ENCODE data around the gene OR2AK2. TPM values are rescaled to one million over a fixed set of nuclear protein-coding genes. Genes with fewer than 3 reads are reported as not detected.

OR2AK2 gene
- total and polyA plus RNA-seq, 2 experiments from 2014 or later: 0.35 TPM; not detected in 1

GRCh38 chr1:248013229-248013710, 48.2 kb downstream of the OR2AK2 start, which contains the start of gene OR2L5 (continued):
- TF ChIP-seq ZNF462 (CRISPR knock-in tag; IDR thresholded peaks at IDR 0.05) (no peak), REST (IDR thresholded peaks at IDR 0.05; ENCODE audit: unreplicated experiment) (no peak), NANOG (IDR thresholded peaks at IDR 0.05; ENCODE audit: borderline replicate concordance) (no peak), CREB1 (CRISPR knock-in tag; IDR thresholded peaks at IDR 0.05; ENCODE audit: low read depth) (no peak)

GRCh38 chr1:248015803-248016202, 50.8 kb downstream of the OR2AK2 start:
- no peaks in the 10 kb centered on the region for H3K4me1 ChIP-seq (ENCODE audit: insufficient read depth)

More at GRCh38 chr1:248015803-248016202, 50.8 kb downstream of the OR2AK2 start:
- Mint-ChIP-seq H3K36me3 (ENCODE audit: low read depth) (peaks cover 8% of the 10 kb centered on the region; the same call in 2 of the 3 replicates), H3K27me3 (ENCODE audit: insufficient read depth, low read depth, poor library complexity) (peaks cover 2% of the 10 kb centered on the region), H3K27ac (no peak overlapping the region), H3K4me1 (no peaks in the 10 kb centered on the region), H3K9me3 (peaks cover 76% of the 10 kb centered on the region), H3K4me3 (no peak overlapping the region)
- Histone ChIP-seq H3K9me2 (ENCODE audit: insufficient read depth) (no peaks in the 10 kb centered on the region), H3K27me3 (ENCODE audit: insufficient read depth) (no peaks in the 10 kb centered on the region), H3K4me3 (no peak overlapping the region), H3K79me2 (replicated peaks; ENCODE audit: insufficient read depth) (no peaks in the 10 kb centered on the region), H3K4me2 (no peak overlapping the region), H4K20me1 (replicated peaks; ENCODE audit: insufficient read depth) (no peaks in the 10 kb centered on the region), H2AFZ (no peak overlapping the region), H3K27ac (ENCODE audit: low read depth) (no peak overlapping the region), H3K36me3 (ENCODE audit: insufficient read depth) (no peaks in the 10 kb centered on the region), H3F3A (replicated peaks; ENCODE audit: low read depth) (no peaks in the 10 kb centered on the region)
- ATAC-seq (no peak), DNase-seq (ENCODE audit: low spot score) (no peak)
- TF ChIP-seq STAT1 (IDR thresholded peaks at IDR 0.05; ENCODE audit: unreplicated experiment) (no peak), CTCF (conservative IDR thresholded peaks at IDR 0.05; ENCODE audit: low read depth in 2 of 2) (no peak), REST (IDR thresholded peaks at IDR 0.05; ENCODE audit: unreplicated experiment) (no peak), ZNF331 (CRISPR knock-in tag; IDR thresholded peaks at IDR 0.05; ENCODE audit: low read depth) (no peak), ETS1 (IDR thresholded peaks at IDR 0.05) (no peak)
